CD14-positive monocyte (primary cell): ENCODE data around the gene SLC1A1. TPM values are rescaled to one million over a fixed set of nuclear protein-coding genes. Genes with fewer than 3 reads are reported as not detected.

Experiments
- DNase-seq, 3 donors: peaks; one replicate each; pipeline ENCODE4 v3.0.0-alpha.2; 2011 to 2022
- H2AFZ ChIP-seq: 2 replicates; pipeline ENCODE4 v1.6.0; 2012; ENCODE audit warnings: mild to moderate bottlenecking, low read depth, low read length, inconsistent platforms; ENCODE audit not compliant: insufficient read depth, poor library complexity, severe bottlenecking
- H3K27ac ChIP-seq, 2 donors: 1 replicate in 1 of 2; 2 replicates in 1 of 2; pipeline ENCODE4 v1.5.1; 2012 to 2013; ENCODE audit warnings: low read length in 2 of 2, control low read depth in 1 of 2, inconsistent platforms in 1 of 2, low read depth in 1 of 2, mild to moderate bottlenecking in 1 of 2
- H3K27me3 ChIP-seq, 2 donors: one replicate each; pipeline versions ENCODE4 v1.6.0 to v1.6.1; 2011 to 2013; ENCODE audit warnings: low read length in 2 of 2; ENCODE audit not compliant: control insufficient read depth in 2 of 2, insufficient read depth in 2 of 2
- H3K36me3 ChIP-seq, 2 donors: replicated peaks in 1 of 2; 1 replicate in 1 of 2; 2 replicates in 1 of 2; pipeline versions ENCODE4 v1.5.1 to v1.6.1; 2012 to 2013; ENCODE audit warnings: low read length in 2 of 2, control low read depth in 1 of 2, inconsistent platforms in 1 of 2, mild to moderate bottlenecking in 1 of 2; ENCODE audit not compliant: insufficient read depth in 2 of 2, control insufficient read depth in 1 of 2
- H3K4me1 ChIP-seq, 2 donors: 1 replicate in 1 of 2; 2 replicates in 1 of 2; pipeline versions ENCODE4 v1.5.1 to v1.6.1; 2012 to 2013; ENCODE audit warnings: low read length in 2 of 2, control low read depth in 1 of 2, inconsistent platforms in 1 of 2, mild to moderate bottlenecking in 1 of 2, moderate library complexity in 1 of 2; ENCODE audit not compliant: insufficient read depth in 2 of 2, control insufficient read depth in 1 of 2
- H3K4me2 ChIP-seq: replicated peaks from 2 replicates; pipeline ENCODE3; 2012; ENCODE audit warnings: low read length, moderate library complexity, mild to moderate bottlenecking; ENCODE audit not compliant: poor library complexity, severe bottlenecking; ENCODE audit errors: extremely low read depth
- H3K4me3 ChIP-seq, 3 experiments: fragments of 200-600 bp in 1 of 3; sonication (generic) in 1 of 3; replicated peaks in 1 of 3; 1 replicate in 2 of 3; 2 replicates in 1 of 3; pipeline ENCODE4 v1.5.1; 2011 to 2013; ENCODE audit warnings: low read length in 3 of 3, mild to moderate bottlenecking in 3 of 3, control low read depth in 2 of 3, low read depth in 2 of 3, inconsistent platforms in 1 of 3, moderate library complexity in 1 of 3
- H3K79me2 ChIP-seq: 2 replicates; pipeline ENCODE4 v1.6.0; 2012; ENCODE audit warnings: mild to moderate bottlenecking, control low read depth, inconsistent platforms, low read length, moderate library complexity; ENCODE audit not compliant: insufficient read depth
- H3K9ac ChIP-seq: 2 replicates; pipeline ENCODE4 v1.6.0; 2017; ENCODE audit warnings: low read length, mild to moderate bottlenecking; ENCODE audit not compliant: insufficient read depth, poor library complexity, severe bottlenecking
- H3K9me3 ChIP-seq, 2 donors: replicated peaks in 1 of 2; 1 replicate in 1 of 2; 2 replicates in 1 of 2; pipeline versions ENCODE4 v1.5.1 to v1.6.1; 2012 to 2013; ENCODE audit warnings: low read length in 2 of 2, control low read depth in 1 of 2; ENCODE audit not compliant: control insufficient read depth in 1 of 2, insufficient read depth in 1 of 2
- H4K20me1 ChIP-seq: 2 replicates; pipeline ENCODE4 v1.6.0; 2012; ENCODE audit warnings: mild to moderate bottlenecking, low read length, control low read depth, moderate library complexity; ENCODE audit not compliant: insufficient read depth
- H3K27ac Mint-ChIP-seq, 7 donors: one replicate each; pipeline ENCODE4 v1.8.0; 2020; ENCODE audit warnings: mild to moderate bottlenecking in 7 of 7, mixed read lengths in 7 of 7, moderate library complexity in 6 of 7, inconsistent platforms in 2 of 7
- H3K27me3 Mint-ChIP-seq, 3 donors: one replicate each; pipeline ENCODE4 v1.8.0; 2021 to 2022; ENCODE audit warnings: low read depth in 3 of 3, mild to moderate bottlenecking in 3 of 3, mixed read lengths in 3 of 3, moderate library complexity in 3 of 3, inconsistent platforms in 1 of 3
- H3K36me3 Mint-ChIP-seq, 2 donors: one replicate each; pipeline ENCODE4 v1.8.0; 2020; ENCODE audit warnings: mixed read lengths in 2 of 2, inconsistent platforms in 1 of 2, mild to moderate bottlenecking in 1 of 2
- H3K4me1 Mint-ChIP-seq: one replicate; pipeline ENCODE4 v1.8.0; 2020; ENCODE audit warnings: mild to moderate bottlenecking, mixed read lengths
- H3K4me3 Mint-ChIP-seq, 2 donors: one replicate each; pipeline ENCODE4 v1.8.0; 2020; ENCODE audit warnings: mild to moderate bottlenecking in 2 of 2, mixed read lengths in 2 of 2, moderate library complexity in 1 of 2
- H3K9me3 Mint-ChIP-seq, 7 donors: one replicate each; pipeline ENCODE4 v1.8.0; 2020 to 2022; ENCODE audit warnings: mixed read lengths in 7 of 7, mild to moderate bottlenecking in 6 of 7, moderate library complexity in 6 of 7, inconsistent platforms in 2 of 7
- WGBS: methylation state at CpG from one replicate; pipeline ENCODE4 v1.1.5; 2013; ENCODE audit warnings: missing lambda C conversion rate; ENCODE audit not compliant: insufficient coverage; 5-methylcytosine and 5-hydroxymethylcytosine counted together
- intact Hi-C, 2 donors: fragments of 100-400 bp; cut with micrococcal nuclease; formaldehyde crosslinking; loops; one replicate each; pipeline versions ENCODE4 v1.15.0 to v1.15.1; 2023
- polyA plus RNA-seq, 3 donors: library from polyadenylated mRNA; depleted of rRNA in 1 of 3; unstranded in 2 of 3; stranded (reverse) in 1 of 3; fragments of 300-500 nt in 2 of 3; fragments of >200 nt in 1 of 3; fragmentation: Illumina TruSeq in 2 of 3; gene quantifications; 1 replicate in 2 of 3; 2 replicates in 1 of 3; pipeline ENCODE4 v1.2.3, GENCODE V29; 2012 to 2021
- TF ChIP-seq, protein P1 (sequence below): fragments of 200-600 bp; IDR thresholded peaks from one replicate; pipeline ENCODE4 v1.8.0; 2022; ENCODE audit warnings: antibody characterized with exemption, mild to moderate bottlenecking

SLC1A1 gene
- polyA plus RNA-seq, 3 donors: not detected

DNA sequence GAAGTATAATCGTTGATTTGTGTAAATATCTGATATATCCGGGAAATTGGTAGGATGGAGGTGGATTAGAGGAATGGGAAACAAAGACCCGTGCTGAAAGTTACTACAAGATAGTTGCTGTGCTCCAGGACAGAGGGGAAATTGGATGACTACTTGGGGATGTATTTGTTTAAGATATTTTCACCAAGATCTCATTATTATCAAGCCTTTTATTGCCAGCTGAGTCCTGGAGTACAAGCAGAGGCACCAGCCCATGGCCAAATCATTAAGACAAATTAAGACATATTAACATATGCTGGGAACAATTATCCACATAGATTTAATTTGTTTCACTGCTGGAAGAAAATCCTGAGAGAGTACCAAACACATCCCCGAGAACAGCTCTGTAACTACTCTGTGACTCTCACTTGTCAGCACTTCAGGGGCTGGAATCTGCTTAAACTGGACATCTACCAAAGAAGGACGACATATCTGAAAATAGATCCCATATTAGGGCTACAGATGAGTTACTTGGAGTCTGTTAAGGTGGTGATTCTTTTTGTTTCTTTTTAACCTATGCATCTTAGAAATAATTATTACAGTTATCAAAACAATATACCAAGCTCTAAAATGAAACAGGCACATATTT, 68.2 kb downstream of the SLC1A1 start:
- peak overlapping the region in 1 of 7 donors; percentile 47 for H3K27ac Mint-ChIP-seq
- intact Hi-C loops: no loop called here

DNA sequence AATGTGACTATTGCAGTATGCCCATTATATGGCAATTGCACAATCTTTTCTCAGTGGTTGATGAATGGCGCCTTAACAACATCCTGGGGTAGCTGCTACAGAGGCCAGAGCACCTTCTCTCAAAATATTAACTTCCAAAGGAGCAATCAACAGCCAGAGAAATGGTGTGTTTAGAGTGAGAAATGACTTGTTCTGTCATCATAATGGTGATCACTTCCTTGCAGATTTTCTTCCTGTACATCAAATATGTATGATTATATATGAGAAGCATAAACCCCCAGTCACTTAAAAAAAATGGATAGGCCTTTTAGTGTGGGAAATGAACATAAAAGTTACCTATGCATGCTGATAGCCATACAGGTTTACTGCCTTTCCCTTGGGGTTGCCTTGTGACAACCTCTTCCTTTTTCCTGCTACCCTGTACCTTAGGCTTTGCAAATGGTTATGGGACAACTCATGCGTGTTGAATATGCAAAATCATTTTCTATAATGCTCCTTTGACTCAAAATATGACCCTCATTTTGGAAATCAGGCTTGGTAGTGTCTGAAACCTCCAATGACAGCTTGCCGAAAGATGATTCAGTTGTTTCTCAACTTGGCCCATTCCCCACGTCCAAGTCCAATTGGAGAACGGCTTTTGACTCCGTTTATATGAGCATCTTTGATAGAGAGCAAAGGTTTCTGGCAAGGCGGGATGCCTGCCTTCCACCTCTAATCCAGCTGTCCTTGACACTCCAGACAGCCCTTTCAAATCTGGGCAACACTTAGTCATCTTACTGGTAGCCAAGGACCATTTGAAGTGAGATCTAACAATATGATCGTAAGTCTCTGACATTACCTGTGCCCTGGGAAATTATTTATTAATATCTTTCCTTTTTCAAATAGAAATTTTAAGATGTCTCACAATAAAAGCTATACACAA, 69.3 kb downstream of the SLC1A1 start:
- Histone ChIP-seq H3K36me3 (no peaks in the 10 kb centered on the region), H3K27me3 (no peaks in the 10 kb centered on the region), H2AFZ (no peak overlapping the region), H3K79me2 (no peaks in the 10 kb centered on the region), H3K9ac (no peak overlapping the region), H3K4me3 (no peak overlapping the region), H3K9me3 (no peaks in the 10 kb centered on the region), H4K20me1 (no peaks in the 10 kb centered on the region), H3K27ac (no peak overlapping the region), H3K4me1 (no peaks in the 10 kb centered on the region), H3K4me2 (no peak overlapping the region)
- no peak overlapping the region for H3K4me3 Mint-ChIP-seq
- 100% methylated on average over 4 of the region's 8 CpGs for WGBS
- TF ChIP-seq, protein P1, sequence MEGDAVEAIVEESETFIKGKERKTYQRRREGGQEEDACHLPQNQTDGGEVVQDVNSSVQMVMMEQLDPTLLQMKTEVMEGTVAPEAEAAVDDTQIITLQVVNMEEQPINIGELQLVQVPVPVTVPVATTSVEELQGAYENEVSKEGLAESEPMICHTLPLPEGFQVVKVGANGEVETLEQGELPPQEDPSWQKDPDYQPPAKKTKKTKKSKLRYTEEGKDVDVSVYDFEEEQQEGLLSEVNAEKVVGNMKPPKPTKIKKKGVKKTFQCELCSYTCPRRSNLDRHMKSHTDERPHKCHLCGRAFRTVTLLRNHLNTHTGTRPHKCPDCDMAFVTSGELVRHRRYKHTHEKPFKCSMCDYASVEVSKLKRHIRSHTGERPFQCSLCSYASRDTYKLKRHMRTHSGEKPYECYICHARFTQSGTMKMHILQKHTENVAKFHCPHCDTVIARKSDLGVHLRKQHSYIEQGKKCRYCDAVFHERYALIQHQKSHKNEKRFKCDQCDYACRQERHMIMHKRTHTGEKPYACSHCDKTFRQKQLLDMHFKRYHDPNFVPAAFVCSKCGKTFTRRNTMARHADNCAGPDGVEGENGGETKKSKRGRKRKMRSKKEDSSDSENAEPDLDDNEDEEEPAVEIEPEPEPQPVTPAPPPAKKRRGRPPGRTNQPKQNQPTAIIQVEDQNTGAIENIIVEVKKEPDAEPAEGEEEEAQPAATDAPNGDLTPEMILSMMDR: no peak
- no peaks in the 10 kb centered on the region for H3K36me3 Mint-ChIP-seq
- DNase-seq: no peak
- H3K27ac Mint-ChIP-seq: no peak overlapping the region
- H3K27me3 Mint-ChIP-seq: peaks cover 0 to 1% (median under 1%) of the 10 kb centered on the region in 3 donors
- peaks cover 0 to 6% (median 3%) of the 10 kb centered on the region in 7 donors for H3K9me3 Mint-ChIP-seq
- intact Hi-C loops: no loop called here
- H3K4me1 Mint-ChIP-seq: no peaks in the 10 kb centered on the region

More for the DNA sequence above, 68.2 kb downstream of the SLC1A1 start:
- Histone ChIP-seq H3K27ac (no peak overlapping the region), H2AFZ (no peak overlapping the region), H4K20me1 (no peaks in the 10 kb centered on the region), H3K79me2 (no peaks in the 10 kb centered on the region), H3K4me2 (no peak overlapping the region), H3K27me3 (no peaks in the 10 kb centered on the region), H3K9me3 (no peaks in the 10 kb centered on the region), H3K36me3 (no peaks in the 10 kb centered on the region), H3K9ac (no peak overlapping the region), H3K4me3 (no peak overlapping the region), H3K4me1 (no peaks in the 10 kb centered on the region)
- TF ChIP-seq, protein P1: no peak
- WGBS: 93% methylated on average over 3 of the region's 5 CpGs
- peaks cover 0 to 2% (median 0%) of the 10 kb centered on the region in 3 donors for H3K27me3 Mint-ChIP-seq
- no peak overlapping the region for H3K4me3 Mint-ChIP-seq
- no peaks in the 10 kb centered on the region for H3K4me1 Mint-ChIP-seq
- no peak for DNase-seq
- peaks cover 0 to 4% (median 0%) of the 10 kb centered on the region in 7 donors for H3K9me3 Mint-ChIP-seq
- H3K36me3 Mint-ChIP-seq: no peaks in the 10 kb centered on the region
